NCI-H82 (cell line): ENCODE results near the gene MLIP.

Experiments
- DNase-seq: peaks from one replicate; lab custom pipeline; 2025; lab: John Stamatoyannopoulos, UW

MLIP gene

DNA sequence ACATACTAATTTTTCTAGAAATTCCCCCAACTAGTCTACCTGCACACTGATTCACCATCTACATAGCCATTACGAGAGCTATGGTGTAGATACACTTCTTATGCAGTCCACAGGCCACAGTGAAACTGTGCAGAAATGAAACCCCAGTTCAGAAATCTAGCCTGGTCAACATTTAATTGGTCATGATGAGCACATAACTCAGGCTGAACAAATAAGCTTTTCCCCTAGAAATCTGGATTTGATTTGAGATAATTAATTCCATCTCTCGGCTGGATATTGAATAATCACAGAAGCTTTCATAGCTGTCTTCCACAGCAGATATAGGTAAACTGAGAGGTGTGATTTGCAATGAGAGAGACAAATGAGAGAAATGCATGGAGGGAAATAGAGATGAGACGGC lies 174.4 kb downstream of the MLIP start:
- DNase-seq: no peak

DNA sequence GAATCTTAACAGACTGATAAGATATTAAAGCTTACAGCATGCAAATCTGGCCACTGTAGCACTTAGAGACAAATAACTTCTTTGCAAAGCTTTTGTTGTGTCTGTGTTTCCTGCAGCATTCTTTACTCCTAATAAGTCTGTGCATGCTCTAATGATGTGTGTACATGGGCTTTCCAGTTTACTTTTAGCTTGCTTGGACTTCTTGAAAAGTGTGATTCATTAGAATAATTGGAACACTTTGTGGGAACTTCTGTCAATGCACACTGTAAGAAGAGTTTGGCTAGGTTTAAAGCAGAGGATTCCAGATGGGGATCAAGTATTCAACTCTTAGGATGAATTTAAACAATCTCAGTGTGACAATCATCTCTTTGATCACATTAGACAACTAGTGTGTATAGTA lies 174.9 kb downstream of the MLIP start:
- no peak for DNase-seq

DNA sequence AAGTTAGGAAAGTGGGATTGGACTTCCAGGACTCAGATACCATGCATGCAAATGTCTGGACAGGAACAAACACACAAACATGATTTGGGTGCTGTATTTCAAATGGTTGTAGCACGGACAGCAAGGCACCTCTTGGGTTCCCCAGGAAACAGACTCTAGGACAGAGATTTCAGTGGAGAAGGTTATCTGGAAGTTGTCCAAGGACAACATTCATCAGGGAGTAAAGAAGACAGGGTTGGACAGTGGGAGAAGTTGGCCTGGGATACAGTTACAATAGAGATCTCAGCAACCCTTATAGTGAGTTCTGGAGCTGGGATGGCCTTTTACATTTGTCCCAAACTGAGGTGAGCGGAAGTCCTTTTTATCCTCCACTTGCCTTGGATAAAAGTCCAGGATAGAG lies 177.2 kb downstream of the MLIP start:
- DNase-seq: no peak

DNA sequence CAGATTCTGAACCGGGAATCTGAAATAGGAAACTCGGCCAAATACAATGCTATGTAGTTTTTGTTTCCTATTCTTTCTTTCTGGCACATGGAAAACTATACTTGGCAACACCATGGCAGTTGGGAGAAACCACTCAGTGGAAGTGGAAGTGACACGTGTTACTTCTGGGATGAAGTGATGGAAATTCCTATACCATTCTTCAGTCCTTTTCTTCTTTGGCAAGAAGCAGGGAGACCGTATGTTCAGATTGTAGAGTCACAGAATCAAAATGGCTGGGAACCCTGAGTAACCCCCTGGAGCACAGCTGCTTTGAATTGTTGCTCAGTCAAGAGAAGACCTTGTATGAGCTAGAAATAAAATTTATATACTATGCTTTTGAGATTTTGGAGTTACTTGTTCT lies 178.2 kb downstream of the MLIP start:
- no peak for DNase-seq

DNA sequence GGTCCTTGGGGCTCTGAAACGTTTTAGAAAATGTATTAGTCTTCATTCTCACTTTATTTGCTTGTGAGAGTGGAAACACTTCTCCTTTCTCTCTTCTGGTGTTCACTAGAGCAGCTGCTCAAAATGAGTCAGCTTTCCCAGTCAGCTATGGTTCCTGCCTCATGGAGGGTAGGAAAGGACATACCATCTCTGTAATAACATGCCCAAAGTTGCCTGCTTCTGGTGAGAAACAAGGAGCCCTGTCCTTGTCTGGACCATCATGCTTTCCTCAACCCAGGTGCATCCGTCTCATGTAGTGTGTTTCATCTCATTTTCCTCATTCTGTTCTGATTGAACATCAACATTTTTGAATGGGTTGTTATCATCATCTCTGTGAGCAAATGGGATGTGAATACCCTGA lies 179.9 kb downstream of the MLIP start:
- DNase-seq: no peak

DNA sequence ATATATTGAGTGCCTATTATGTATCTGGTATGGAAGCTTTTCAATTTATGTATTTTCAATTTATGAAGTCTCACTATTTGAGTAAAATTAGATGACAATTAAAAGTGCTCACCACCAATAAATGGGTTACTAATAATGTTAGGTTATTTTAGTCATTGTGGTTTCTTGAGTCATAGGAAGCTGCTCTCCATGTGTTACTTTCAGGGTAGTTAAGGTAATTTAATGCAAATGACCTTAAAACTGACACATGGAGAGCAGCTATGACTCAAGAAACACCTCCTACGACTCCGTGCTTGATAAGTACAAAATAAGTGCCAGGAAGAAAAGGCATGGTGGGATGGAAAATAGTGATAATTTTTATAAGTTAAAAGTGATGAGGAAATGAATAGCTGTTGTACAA lies 180.5 kb downstream of the MLIP start:
- DNase-seq: no peak

DNA sequence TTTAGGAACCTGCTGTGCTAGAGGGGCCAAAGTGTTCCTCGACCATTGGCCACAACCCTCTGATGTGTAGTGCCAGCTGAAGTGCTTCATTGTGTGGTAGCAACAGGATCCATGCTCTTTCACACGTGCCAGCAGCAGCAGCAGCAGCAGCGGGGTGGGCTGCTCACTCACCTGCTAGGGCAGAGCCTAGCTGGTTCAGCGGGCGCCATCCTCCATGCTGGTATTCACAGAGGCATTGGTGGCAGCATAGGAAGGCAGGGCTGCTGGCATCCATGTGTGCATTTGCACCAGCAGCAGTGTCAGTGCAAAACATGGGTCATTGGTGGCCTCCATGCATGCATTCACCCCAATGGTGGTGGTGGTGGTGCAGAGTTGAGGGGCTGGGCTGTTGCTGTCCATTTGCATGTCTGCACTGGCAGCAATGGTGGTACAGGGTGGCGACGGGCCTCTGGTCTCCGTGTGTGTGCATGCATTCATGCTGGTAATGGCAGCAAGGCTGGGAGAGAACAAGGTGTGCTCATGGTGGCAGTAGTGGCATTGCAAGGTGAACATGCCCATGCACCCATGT lies 183.8 kb downstream of the MLIP start:
- no peak for DNase-seq

DNA sequence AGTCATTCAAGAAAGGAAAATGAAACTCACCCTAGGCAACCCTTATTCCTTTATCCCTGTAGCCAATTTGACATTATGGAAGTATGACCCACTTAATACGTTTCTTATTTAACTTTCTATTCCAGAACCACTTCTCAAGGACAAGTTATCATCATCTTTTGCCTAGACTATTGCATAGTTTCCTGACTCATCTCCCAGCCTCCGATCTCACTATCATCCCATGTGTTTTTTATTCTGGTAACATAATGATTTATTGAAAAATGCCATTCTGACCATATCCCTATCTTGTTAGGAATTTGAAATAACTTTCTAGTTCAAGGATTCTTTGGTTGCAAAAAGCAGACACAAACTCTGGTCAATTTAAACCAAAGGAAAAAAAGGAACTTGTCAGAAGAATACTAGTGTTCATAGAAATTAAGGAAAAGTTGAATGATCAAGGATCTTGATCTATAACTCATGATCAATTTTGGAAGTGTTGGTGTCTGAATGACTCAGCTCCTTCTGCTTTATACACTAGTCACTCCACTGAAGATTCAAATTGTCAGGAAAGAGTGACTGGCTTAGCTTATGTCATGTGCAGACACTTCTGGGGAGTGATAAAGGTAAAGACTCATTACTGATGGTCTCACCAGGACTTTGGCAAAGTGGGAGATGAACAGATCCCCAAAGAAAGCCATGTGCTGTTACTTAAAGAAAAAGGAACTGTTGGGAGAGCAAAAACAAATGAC lies 188.5 kb downstream of the MLIP start:
- DNase-seq: no peak

DNA sequence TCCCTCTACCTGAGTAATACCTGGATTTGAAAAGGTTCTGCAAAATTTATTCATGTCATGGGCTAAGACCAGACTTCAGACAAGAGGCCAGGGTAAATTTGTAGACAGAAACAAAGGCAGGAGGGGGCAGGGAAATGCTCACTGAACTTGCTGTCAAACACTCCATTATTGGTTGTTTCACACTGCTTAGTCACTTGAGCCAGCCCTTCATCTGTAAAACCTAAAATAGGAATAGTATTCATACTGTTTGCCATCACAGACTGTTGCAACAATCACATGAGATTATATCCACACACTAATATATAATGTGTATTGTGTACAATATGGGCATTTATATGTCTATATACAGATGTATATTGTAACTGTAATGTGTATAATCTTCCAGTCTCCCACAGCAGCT lies 190.5 kb downstream of the MLIP start:
- DNase-seq: no peak

DNA sequence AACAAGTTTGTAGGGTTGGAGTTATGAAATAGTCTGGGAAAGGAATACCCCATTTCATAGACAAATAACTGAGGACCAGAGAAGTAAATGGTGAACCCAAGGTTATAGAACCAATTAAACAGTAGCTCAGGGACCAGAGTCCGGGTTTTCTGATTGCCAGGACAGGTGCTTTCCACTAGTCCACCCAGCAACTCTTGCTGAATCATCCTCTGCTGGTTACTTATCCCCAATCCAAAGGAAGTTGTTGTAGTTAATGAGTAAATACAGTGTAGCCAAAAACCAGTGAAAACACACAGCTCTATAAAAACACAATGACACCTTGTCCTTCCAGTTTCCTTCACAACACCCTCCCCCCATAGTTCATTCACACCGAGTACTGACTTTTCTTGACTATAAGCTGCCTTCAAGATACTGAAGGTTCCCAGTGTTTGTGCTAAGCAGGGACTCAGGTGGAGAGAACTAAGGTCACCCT lies 196.2 kb downstream of the MLIP start:
- DNase-seq: no peak

DNA sequence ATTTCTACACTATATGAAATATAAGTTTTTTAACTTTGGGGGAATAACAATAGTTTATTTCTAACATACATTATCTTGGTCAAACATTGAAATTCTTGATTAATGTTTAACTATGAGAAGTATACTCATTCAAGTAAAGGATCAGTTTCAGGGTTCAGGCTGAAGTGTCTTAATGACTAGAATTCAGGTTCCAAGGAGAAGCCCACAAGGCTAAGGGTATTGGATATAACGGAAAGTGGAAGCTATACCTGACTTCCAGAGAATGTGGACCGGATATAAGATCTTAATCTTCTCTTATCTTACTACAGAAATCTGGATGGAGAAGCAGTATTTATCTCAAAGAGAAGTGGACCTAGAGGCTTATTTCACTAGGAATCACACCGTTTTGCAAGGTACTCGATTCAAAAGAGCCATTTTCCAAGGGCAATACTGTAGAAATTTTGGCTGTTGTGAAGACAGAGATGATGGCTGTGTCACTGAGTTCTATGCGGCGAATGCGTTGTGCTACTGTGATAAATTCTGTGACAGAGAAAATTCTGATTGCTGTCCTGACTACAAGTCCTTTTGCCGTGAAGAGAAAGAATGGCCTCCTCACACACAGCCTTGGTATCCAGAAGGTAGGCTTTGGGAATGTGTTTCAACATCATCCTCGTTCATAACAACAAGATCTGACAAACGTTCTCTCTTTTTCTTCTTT lies 197.2 kb downstream of the MLIP start, which contains the start of gene TINAG:
TINAG (plus strand) TSS at position 153 of the 697 bp plus-strand sequence; CDS start at position 263, 110 bp downstream.
- no peak for DNase-seq

DNA sequence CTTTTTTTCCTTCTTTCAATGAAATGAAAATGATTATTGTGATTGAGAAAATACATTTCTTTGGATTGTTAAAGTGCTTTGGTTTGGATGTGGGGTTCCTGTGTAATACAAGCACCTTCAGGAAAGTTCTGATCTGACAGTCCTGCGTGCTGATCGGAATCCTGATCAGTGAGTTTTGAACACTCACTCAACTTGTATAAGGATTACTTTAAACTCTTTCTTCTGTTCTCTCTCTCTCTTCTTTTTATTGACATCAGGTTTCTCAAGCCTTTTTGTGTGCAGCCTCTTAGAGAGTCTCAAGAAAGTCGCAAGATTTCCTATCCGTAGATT lies 197.7 kb downstream of the MLIP start:
- no peak for DNase-seq

DNA sequence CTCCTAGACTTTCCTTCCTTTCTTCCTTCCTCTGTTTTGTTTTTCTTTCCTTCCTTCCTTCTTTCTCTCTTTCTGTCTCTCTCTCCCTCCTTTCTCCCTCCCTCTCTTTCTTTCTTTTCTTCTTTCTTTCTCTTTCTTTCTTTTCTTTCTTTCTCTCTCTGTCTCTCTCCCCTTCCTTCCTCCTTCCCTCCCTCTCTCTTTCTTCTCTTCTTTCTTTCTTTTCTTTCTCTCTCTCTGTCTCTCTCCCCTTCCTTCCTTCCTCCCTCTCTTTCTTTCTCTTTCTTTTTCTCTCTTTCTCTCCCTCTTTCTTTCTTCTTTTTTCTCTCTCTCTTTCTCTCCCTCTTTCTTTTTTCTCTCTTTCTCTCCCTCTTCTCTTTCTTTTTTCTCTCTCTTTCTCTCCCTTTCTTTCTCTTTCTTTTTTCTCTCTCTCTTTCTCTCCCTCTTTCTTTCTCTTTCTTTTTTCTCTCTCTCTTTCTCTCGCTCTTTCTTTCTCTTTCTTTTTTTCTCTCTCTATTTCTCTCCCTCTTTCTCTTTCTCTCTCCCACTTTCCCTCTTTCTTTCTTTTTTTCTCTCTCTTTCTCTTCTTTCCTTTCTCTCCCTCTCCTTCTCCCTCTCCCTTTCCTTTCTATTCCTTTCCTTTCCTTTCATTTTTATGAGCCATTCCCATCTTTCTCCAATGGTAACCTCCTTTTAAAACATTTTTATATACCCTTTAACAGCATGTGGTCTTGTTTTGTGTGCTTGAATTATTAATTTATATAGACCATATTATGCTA lies 199.3 kb downstream of the MLIP start:
- no peak for DNase-seq

DNA sequence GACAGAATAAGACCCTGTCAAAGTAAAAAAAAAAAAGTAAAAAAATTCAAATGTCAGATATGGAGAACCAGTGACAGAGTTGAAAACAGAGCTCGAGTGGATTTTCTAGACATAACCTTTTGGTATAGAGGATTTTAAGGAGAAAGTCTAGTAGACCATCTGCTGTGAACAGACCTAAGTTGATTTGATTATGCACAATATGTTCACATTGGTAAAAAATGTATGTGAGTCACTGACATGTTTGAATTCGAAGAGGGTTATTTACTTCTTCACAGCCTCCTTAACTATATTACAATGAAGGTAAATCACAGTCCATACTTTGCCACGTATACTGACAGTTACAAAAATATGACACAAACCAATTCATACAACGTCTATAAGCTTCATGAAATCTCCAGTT lies 204.4 kb downstream of the MLIP start:
- no peak for DNase-seq
